Liver (tissue), 9 donors: ENCODE measurements around the gene SAMD5. TPM values are rescaled to one million over a fixed set of nuclear protein-coding genes. Genes with fewer than 3 reads are reported as not detected.

ENCODE experiments used
- DNase-seq: peaks from one replicate; pipeline ENCODE4 v3.0.0-alpha.2; 2017; ENCODE audit warnings: low spot score
- H3K27ac ChIP-seq, 2 donors: one replicate each; pipeline ENCODE4 v1.7.0; 2013; ENCODE audit warnings: inconsistent platforms in 2 of 2, low read length in 2 of 2, control low read depth in 1 of 2, low read depth in 1 of 2, mild to moderate bottlenecking in 1 of 2
- H3K27me3 ChIP-seq, 4 donors: one replicate each; pipeline versions ENCODE4 v1.6.1 to v1.7.0; 2013; ENCODE audit warnings: low read length in 3 of 4, inconsistent platforms in 1 of 4, mild to moderate bottlenecking in 1 of 4, moderate library complexity in 1 of 4; ENCODE audit not compliant: control insufficient read depth in 4 of 4, insufficient read depth in 4 of 4
- H3K36me3 ChIP-seq, 4 donors: one replicate each; pipeline versions ENCODE4 v1.6.1 to v1.7.0; 2013; ENCODE audit warnings: low read length in 3 of 4, mild to moderate bottlenecking in 3 of 4, low read depth in 1 of 4, moderate library complexity in 1 of 4; ENCODE audit not compliant: control insufficient read depth in 4 of 4, insufficient read depth in 3 of 4
- H3K4me1 ChIP-seq, 4 donors: one replicate each; pipeline versions ENCODE4 v1.6.1 to v1.7.0; 2013; ENCODE audit warnings: low read length in 3 of 4, mild to moderate bottlenecking in 3 of 4, moderate library complexity in 1 of 4; ENCODE audit not compliant: control insufficient read depth in 4 of 4, insufficient read depth in 4 of 4
- H3K4me3 ChIP-seq, 3 donors: one replicate each; pipeline versions ENCODE4 v1.6.1 to v1.7.0; 2013; ENCODE audit warnings: low read length in 3 of 3, control low read depth in 1 of 3, low read depth in 1 of 3, mild to moderate bottlenecking in 1 of 3
- H3K9ac ChIP-seq, 2 donors: one replicate each; pipeline ENCODE4 v1.7.0; 2013; ENCODE audit warnings: low read length in 2 of 2, mild to moderate bottlenecking in 2 of 2, moderate library complexity in 2 of 2, control low read depth in 1 of 2, low read depth in 1 of 2
- H3K9me3 ChIP-seq, 4 donors: one replicate each; pipeline versions ENCODE4 v1.6.1 to v1.7.0; 2013; ENCODE audit warnings: low read length in 3 of 4; ENCODE audit not compliant: control insufficient read depth in 4 of 4
- EGR1 ChIP-seq, 2 donors: IDR thresholded peaks; 2 replicates each; pipeline ENCODE4 v1.6.1; 2016 to 2018; ENCODE audit warnings: antibody characterized with exemption in 2 of 2, low read depth in 2 of 2
- FOXA1 ChIP-seq: IDR thresholded peaks from 2 replicates; pipeline ENCODE4 v1.6.1; 2016; ENCODE audit warnings: antibody characterized with exemption
- FOXA2 ChIP-seq: IDR thresholded peaks from 2 replicates; pipeline ENCODE4 v1.6.1; 2016; ENCODE audit warnings: antibody characterized with exemption
- GABPA ChIP-seq, 2 donors: IDR thresholded peaks in 1 of 2; conservative IDR thresholded peaks in 1 of 2; 2 replicates each; pipeline ENCODE4 v1.6.1; 2016; ENCODE audit warnings: antibody characterized with exemption in 2 of 2, mild to moderate bottlenecking in 1 of 2, moderate library complexity in 1 of 2
- HNF4A ChIP-seq, 2 donors: conservative IDR thresholded peaks; 2 replicates each; pipeline ENCODE4 v1.6.1; 2016; ENCODE audit warnings: antibody characterized with exemption in 2 of 2, mild to moderate bottlenecking in 2 of 2
- HNF4G ChIP-seq: IDR thresholded peaks from 2 replicates; pipeline ENCODE4 v1.6.1; 2016; ENCODE audit warnings: antibody characterized with exemption
- NR2F2 ChIP-seq: IDR thresholded peaks from 2 replicates; pipeline ENCODE4 v1.6.1; 2016; ENCODE audit warnings: antibody characterized with exemption
- RAD21 ChIP-seq, 2 donors: IDR thresholded peaks; 2 replicates each; pipeline ENCODE4 v1.6.1; 2016; ENCODE audit warnings: antibody characterized with exemption in 2 of 2, mild to moderate bottlenecking in 2 of 2
- RXRA ChIP-seq, 2 donors: IDR thresholded peaks; 2 replicates each; pipeline ENCODE4 v1.6.1; 2017 to 2018; ENCODE audit warnings: antibody characterized with exemption in 2 of 2, mild to moderate bottlenecking in 1 of 2
- WGBS: extraction: QIAGEN DNeasy Blood & Tissue Kit; methylation state at CpG from one replicate; pipeline ENCODE4 v1.1.7; 2013; 5-methylcytosine and 5-hydroxymethylcytosine counted together
- polyA plus RNA-seq, 2 donors: library from polyadenylated mRNA; stranded (reverse) in 1 of 2; unstranded in 1 of 2; fragments of 200-250 nt in 1 of 2; fragments of >200 nt in 1 of 2; fragmentation: Nextera tagmentation in 1 of 2; extraction: Ambion mirVana in 1 of 2; gene quantifications; one replicate each; pipeline versions ENCODE4 v1.2.1 to v1.2.3, GENCODE V29; 2013 to 2015
- total RNA-seq, 2 donors: library from RNA; depleted of rRNA; stranded (reverse); fragments of >200 nt; gene quantifications; one replicate each; pipeline ENCODE4 v1.2.3, GENCODE V29; 2014
- TF ChIP-seq, protein P1 (sequence below): IDR thresholded peaks from 2 replicates; pipeline ENCODE4 v1.6.1; 2016; ENCODE audit warnings: antibody characterized with exemption
- TF ChIP-seq, protein P2 (sequence below): IDR thresholded peaks from 2 replicates; pipeline ENCODE4 v1.6.1; 2016; ENCODE audit warnings: antibody characterized with exemption
- TF ChIP-seq, protein P3 (sequence below): IDR thresholded peaks from 2 replicates; pipeline ENCODE4 v1.6.1; 2016; ENCODE audit warnings: antibody characterized with exemption, mild to moderate bottlenecking
- donor health status: healthy.
- donor health status: healthy.
- donor health status: healthy.
- donor health status: healthy.
- donor health status: healthy.

The SAMD5 gene
- total and polyA plus RNA-seq, 4 donors = 2.7 to 7.6 (median 3.2) TPM

DNA sequence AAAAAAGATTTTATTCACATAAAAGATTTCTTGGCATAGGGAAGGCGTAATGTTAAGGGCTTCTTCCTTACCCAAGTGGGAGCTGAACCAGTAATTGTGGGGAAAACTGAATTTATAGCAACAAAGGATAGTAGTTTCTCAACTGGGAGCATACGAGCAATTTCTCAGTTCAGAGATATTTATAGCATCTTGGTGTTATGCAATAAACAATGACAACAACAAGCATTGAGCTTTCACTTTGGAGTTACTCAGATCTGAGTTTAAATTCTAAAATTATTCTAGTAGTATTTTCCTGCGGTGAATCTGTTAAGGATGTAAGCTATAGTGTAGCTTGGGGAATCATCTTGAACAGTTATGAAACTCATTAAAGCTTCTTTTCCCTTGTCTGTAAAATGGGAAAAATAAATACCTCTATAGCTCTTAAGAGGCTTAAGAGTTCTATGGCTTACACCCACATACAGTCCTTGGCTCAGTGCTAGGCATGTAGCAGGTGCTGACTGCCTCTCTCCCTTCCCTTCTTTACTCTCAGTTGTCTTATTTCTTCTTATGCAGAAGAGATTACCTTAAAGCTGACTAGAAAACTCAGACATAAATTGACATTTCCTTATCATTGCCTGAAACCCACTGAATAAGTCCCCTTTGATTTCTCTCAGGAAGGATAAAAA, 58.8 kb downstream of the SAMD5 start:
- TF ChIP-seq GABPA (IDR thresholded peaks at IDR 0.05 in 1 of 2, conservative IDR thresholded peaks at IDR 0.05 in 1 of 2) = no peak
- TF ChIP-seq, protein P1, sequence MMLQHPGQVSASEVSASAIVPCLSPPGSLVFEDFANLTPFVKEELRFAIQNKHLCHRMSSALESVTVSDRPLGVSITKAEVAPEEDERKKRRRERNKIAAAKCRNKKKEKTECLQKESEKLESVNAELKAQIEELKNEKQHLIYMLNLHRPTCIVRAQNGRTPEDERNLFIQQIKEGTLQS = no peak
- TF ChIP-seq HNF4G = no peak
- no peak for TF ChIP-seq RXRA (IDR thresholded peaks at IDR 0.05)
- no peak for TF ChIP-seq HNF4A (conservative IDR thresholded peaks at IDR 0.05)
- TF ChIP-seq FOXA1 = no peak
- TF ChIP-seq EGR1 (IDR thresholded peaks at IDR 0.05; ENCODE audit: low read depth in 2 of 2) = no peak
- no peak for TF ChIP-seq NR2F2
- TF ChIP-seq, protein P2, sequence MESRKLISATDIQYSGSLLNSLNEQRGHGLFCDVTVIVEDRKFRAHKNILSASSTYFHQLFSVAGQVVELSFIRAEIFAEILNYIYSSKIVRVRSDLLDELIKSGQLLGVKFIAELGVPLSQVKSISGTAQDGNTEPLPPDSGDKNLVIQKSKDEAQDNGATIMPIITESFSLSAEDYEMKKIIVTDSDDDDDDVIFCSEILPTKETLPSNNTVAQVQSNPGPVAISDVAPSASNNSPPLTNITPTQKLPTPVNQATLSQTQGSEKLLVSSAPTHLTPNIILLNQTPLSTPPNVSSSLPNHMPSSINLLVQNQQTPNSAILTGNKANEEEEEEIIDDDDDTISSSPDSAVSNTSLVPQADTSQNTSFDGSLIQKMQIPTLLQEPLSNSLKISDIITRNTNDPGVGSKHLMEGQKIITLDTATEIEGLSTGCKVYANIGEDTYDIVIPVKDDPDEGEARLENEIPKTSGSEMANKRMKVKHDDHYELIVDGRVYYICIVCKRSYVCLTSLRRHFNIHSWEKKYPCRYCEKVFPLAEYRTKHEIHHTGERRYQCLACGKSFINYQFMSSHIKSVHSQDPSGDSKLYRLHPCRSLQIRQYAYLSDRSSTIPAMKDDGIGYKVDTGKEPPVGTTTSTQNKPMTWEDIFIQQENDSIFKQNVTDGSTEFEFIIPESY = no peak
- TF ChIP-seq RAD21 (IDR thresholded peaks at IDR 0.05) = no peak
- no peaks in the 10 kb centered on the region for H3K9me3 ChIP-seq
- H3K36me3 ChIP-seq = peaks cover 0 to 4% (median 1%) of the 10 kb centered on the region in 4 donors
- DNase-seq = no peak
- H3K4me1 ChIP-seq = peaks cover 0 to 2% (median 0%) of the 10 kb centered on the region in 4 donors
- peak overlapping the region in 1 of 2 donors; percentile 4 for H3K27ac ChIP-seq
- H3K9ac ChIP-seq = no peak overlapping the region
- H3K27me3 ChIP-seq = no peaks in the 10 kb centered on the region
- no peak overlapping the region for H3K4me3 ChIP-seq
- 60% methylated on average over 3 of the region's 3 CpGs for WGBS

DNA sequence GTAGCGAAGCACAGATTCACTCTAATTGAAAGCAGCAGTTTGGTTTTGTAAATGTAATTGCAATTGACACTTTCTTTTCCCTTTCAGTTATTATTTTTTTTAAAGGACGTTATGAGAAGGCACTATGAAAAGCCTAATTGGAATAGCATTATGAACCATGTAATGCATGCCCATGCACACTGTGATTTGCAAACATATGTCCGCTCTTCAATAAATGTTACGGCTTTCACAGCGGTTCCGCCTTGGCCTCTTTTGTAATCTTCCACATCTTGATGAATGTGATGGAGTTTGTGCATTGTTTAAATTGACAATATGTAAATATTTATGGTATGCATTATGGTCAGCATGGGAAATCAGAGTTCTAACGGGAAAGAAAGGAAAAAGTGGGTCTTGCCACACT, 61.3 kb downstream of the SAMD5 start:
- 94% methylated on average over 7 of the region's 7 CpGs for WGBS
- no peak overlapping the region for H3K4me3 ChIP-seq
- no peak overlapping the region for H3K27ac ChIP-seq
- H3K36me3 ChIP-seq = peaks cover 0 to 4% (median 1%) of the 10 kb centered on the region in 4 donors
- no peaks in the 10 kb centered on the region for H3K27me3 ChIP-seq
- TF ChIP-seq HNF4G (no peak), FOXA2 (no peak)
- DNase-seq = no peak
- H3K9ac ChIP-seq = no peak overlapping the region
- peaks cover 0 to 2% (median 0%) of the 10 kb centered on the region in 4 donors for H3K4me1 ChIP-seq
- H3K9me3 ChIP-seq = no peaks in the 10 kb centered on the region

DNA sequence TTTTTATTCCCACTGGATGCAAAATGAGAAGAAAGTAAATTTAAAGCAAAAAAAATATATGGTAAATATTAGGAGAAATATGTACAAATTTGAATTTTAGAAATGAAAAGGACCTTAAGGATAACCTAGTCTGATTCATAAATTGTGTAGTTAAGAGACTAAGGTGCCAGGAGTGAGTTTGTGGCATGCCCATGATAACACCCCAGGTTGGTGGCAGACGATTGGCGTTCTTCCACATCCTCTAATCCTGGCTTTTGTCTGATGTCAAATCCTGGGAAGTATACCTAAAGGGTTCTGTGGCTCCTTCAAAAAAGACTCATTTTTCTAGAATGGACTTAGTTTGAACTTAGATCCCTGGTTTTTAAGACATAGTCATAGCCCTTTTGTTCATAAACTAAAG, 62.2 kb downstream of the SAMD5 start:
- Histone ChIP-seq H3K36me3 (peaks cover 0 to 3% (median 1%) of the 10 kb centered on the region in 4 donors), H3K4me1 (peaks cover 0 to 2% (median 0%) of the 10 kb centered on the region in 4 donors), H3K27me3 (no peaks in the 10 kb centered on the region), H3K27ac (no peak overlapping the region), H3K9ac (no peak overlapping the region), H3K9me3 (no peaks in the 10 kb centered on the region), H3K4me3 (no peak overlapping the region)
- no peak for DNase-seq
- TF ChIP-seq, protein P3, sequence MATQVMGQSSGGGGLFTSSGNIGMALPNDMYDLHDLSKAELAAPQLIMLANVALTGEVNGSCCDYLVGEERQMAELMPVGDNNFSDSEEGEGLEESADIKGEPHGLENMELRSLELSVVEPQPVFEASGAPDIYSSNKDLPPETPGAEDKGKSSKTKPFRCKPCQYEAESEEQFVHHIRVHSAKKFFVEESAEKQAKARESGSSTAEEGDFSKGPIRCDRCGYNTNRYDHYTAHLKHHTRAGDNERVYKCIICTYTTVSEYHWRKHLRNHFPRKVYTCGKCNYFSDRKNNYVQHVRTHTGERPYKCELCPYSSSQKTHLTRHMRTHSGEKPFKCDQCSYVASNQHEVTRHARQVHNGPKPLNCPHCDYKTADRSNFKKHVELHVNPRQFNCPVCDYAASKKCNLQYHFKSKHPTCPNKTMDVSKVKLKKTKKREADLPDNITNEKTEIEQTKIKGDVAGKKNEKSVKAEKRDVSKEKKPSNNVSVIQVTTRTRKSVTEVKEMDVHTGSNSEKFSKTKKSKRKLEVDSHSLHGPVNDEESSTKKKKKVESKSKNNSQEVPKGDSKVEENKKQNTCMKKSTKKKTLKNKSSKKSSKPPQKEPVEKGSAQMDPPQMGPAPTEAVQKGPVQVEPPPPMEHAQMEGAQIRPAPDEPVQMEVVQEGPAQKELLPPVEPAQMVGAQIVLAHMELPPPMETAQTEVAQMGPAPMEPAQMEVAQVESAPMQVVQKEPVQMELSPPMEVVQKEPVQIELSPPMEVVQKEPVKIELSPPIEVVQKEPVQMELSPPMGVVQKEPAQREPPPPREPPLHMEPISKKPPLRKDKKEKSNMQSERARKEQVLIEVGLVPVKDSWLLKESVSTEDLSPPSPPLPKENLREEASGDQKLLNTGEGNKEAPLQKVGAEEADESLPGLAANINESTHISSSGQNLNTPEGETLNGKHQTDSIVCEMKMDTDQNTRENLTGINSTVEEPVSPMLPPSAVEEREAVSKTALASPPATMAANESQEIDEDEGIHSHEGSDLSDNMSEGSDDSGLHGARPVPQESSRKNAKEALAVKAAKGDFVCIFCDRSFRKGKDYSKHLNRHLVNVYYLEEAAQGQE = no peak
- 97% methylated on average over 2 of the region's 2 CpGs for WGBS
